Activated CD8-positive, alpha-beta memory T cell treated with anti-CD3 and anti-CD28 coated beads for 4 hours (primary cell): Measurements from ENCODE around the gene NRP2.

Source experiments
- DNase-seq, 2 donors: peaks; one replicate each; pipeline ENCODE4 v3.0.0-alpha.2; 2020; ENCODE audit warnings: low read depth in 2 of 2

NRP2 gene

GRCh38 chr2:205733082-205733481 lies 50.8 kb downstream of the NRP2 start:
- DNase-seq: no peak

- DNase-seq: no peak
These were observed 51.3 kb downstream of the NRP2 start for GRCh38 chr2:205733648-205734047.

- DNase-seq: no peak
These were observed 52.2 kb downstream of the NRP2 start for GRCh38 chr2:205734436-205735037.

- no peak for DNase-seq
These were observed 56.0 kb downstream of the NRP2 start for GRCh38 chr2:205738117-205738968.

GRCh38 chr2:205739620-205740019 lies 57.3 kb downstream of the NRP2 start:
- DNase-seq: no peak

- DNase-seq: no peak
These were observed 58.1 kb downstream of the NRP2 start for GRCh38 chr2:205740381-205740780.

- DNase-seq: no peak
These were observed 59.1 kb downstream of the NRP2 start for GRCh38 chr2:205741256-205741978.

GRCh38 chr2:205743137-205743536 lies 60.8 kb downstream of the NRP2 start:
- DNase-seq: no peak

GRCh38 chr2:205744074-205744591 lies 61.8 kb downstream of the NRP2 start:
- DNase-seq: no peak

GRCh38 chr2:205745661-205746419 lies 63.5 kb downstream of the NRP2 start:
- DNase-seq: no peak

GRCh38 chr2:205746420-205746785 lies 64.1 kb downstream of the NRP2 start:
- DNase-seq: no peak

- DNase-seq: no peak
These were observed 65.6 kb downstream of the NRP2 start for GRCh38 chr2:205747829-205748386.

GRCh38 chr2:205748639-205749038 lies 66.3 kb downstream of the NRP2 start:
- no peak for DNase-seq

- no peak for DNase-seq
These were observed 66.8 kb downstream of the NRP2 start for GRCh38 chr2:205749078-205749477.

GRCh38 chr2:205750797-205751196 lies 68.5 kb downstream of the NRP2 start:
- DNase-seq: no peak

- DNase-seq: no peak
These were observed 69.3 kb downstream of the NRP2 start for GRCh38 chr2:205751569-205752031.

GRCh38 chr2:205752296-205752820 lies 70.1 kb downstream of the NRP2 start:
- no peak for DNase-seq

- DNase-seq: no peak
These were observed 70.6 kb downstream of the NRP2 start for GRCh38 chr2:205752924-205753323.

GRCh38 chr2:205754285-205754923 lies 72.1 kb downstream of the NRP2 start:
- DNase-seq: no peak

GRCh38 chr2:205754924-205755321 lies 72.6 kb downstream of the NRP2 start:
- no peak for DNase-seq

GRCh38 chr2:205755923-205756322 lies 73.6 kb downstream of the NRP2 start:
- no peak for DNase-seq
